ENCODE results near the gene MICB. TPM values are rescaled to one million over a fixed set of nuclear protein-coding genes. Genes with fewer than 3 reads are reported as not detected.
"Not testable (repeated sequence)": the region's sequence is repeated elsewhere in the genome, so short reads cannot be mapped to it uniquely, and the experiment has no call there.

Gene MICB
- total RNA-seq, 1 experiment from 2014 or later = 31.0 TPM

GRCh38 chr6:31499648-31500047 lies 1.7 kb downstream of the MICB start:
- DNase-seq (ENCODE audit: low read depth) = not testable (repeated sequence)

- no peak for DNase-seq (ENCODE audit: low read depth)
Measured at GRCh38 chr6:31502586-31502985, 4.6 kb downstream of the MICB start.

- DNase-seq (ENCODE audit: low read depth) = not testable (repeated sequence)
Measured at GRCh38 chr6:31509036-31509435, 11.1 kb downstream of the MICB start.

- DNase-seq (ENCODE audit: low read depth) = no peak
Measured at GRCh38 chr6:31510007-31510406, 12.1 kb downstream of the MICB start.

GRCh38 chr6:31513456-31514165 lies 15.7 kb downstream of the MICB start:
- DNase-seq (ENCODE audit: low read depth) = peak; percentile 50

GRCh38 chr6:31521835-31522234 lies 23.9 kb downstream of the MICB start:
- DNase-seq (ENCODE audit: low read depth) = no peak

- no peak for DNase-seq (ENCODE audit: low read depth)
Measured at GRCh38 chr6:31525553-31525931, 27.6 kb downstream of the MICB start.

GRCh38 chr6:31525932-31526591 lies 28.1 kb downstream of the MICB start:
- DNase-seq (ENCODE audit: low read depth) = no peak

GRCh38 chr6:31528307-31528777 lies 30.4 kb downstream of the MICB start:
- DNase-seq (ENCODE audit: low read depth) = no peak

- DNase-seq (ENCODE audit: low read depth) = no peak
Measured at GRCh38 chr6:31528821-31529328, 30.9 kb downstream of the MICB start, which contains the start of gene MCCD1. Gene MCCD1, plus strand, starts transcription at chr6:31528962. Its CDS starts 53 bp downstream, at chr6:31529015.

GRCh38 chr6:31529329-31530150 lies 31.6 kb downstream of the MICB start:
- DNase-seq (ENCODE audit: low read depth) = peak; percentile 54

GRCh38 chr6:31530659-31531058 lies 32.7 kb downstream of the MICB start:
- no peak for DNase-seq (ENCODE audit: low read depth)

GRCh38 chr6:31531162-31531561 lies 33.2 kb downstream of the MICB start:
- DNase-seq (ENCODE audit: low read depth) = no peak

GRCh38 chr6:31531771-31532643 lies 34.1 kb downstream of the MICB start:
- DNase-seq (ENCODE audit: low read depth) = no peak

GRCh38 chr6:31532644-31533454 lies 34.9 kb downstream of the MICB start:
- no peak for DNase-seq (ENCODE audit: low read depth)

- no peak for DNase-seq (ENCODE audit: low read depth)
Measured at GRCh38 chr6:31533455-31533841, 35.5 kb downstream of the MICB start.

- DNase-seq (ENCODE audit: low read depth) = no peak
Measured at GRCh38 chr6:31534011-31534410, 36.1 kb downstream of the MICB start.

GRCh38 chr6:31534521-31535040 lies 36.6 kb downstream of the MICB start:
- no peak for DNase-seq (ENCODE audit: low read depth)

GRCh38 chr6:31535538-31536324 lies 37.8 kb downstream of the MICB start:
- DNase-seq (ENCODE audit: low read depth) = no peak

All from RPMI7951 (cell line).